HCEC 1CT (cell line): Measurements from ENCODE around the gene ENAM.
A peak's percentile ranks its signal among the peaks of the same experiment; 100 is the strongest.
"Not testable (repeated sequence)": the region's sequence is repeated elsewhere in the genome, so short reads cannot be mapped to it uniquely, and the experiment has no call there.

Experiments
- DNase-seq: peaks from one replicate; pipeline ENCODE4 v3.0.0-alpha.2; 2017

ENAM gene

DNA sequence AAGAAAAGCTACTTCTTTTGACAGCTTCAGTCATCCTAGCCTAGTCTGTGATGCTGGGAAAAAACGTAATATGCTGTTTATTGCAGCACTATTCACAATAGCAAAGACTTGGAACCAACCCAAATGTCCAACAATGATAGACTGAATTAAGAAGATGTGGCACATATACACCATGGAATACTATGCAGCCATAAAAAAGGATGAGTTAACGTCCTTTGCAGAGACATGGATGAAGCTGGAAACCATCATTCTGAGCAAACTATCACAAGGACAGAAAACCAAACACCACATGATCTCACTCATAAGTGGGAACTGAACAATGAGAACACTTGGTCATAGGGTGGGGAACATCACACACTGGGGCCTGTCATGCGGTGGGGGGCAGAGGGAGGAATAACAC, 53.6 kb downstream of the ENAM start:
- not testable (repeated sequence) for DNase-seq

DNA sequence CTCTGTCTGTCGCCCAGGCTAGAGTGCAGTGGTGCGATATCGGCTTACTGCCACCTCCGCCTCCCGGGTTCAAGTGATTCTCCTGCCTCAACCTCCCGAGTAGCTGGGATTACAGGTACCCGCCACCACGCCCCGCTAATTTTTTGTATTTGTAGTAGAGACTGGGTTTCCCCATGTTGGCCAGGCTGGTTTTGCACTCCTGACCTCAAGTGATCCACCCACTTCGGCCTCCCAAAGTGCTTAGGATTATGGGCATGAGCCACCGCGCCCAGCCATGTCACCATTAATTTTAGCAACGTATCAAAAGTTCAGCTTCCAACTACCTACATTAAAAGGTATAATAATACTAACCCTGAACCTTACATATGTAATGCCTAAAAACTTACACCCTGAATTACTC, 58.8 kb downstream of the ENAM start:
- no peak for DNase-seq

DNA sequence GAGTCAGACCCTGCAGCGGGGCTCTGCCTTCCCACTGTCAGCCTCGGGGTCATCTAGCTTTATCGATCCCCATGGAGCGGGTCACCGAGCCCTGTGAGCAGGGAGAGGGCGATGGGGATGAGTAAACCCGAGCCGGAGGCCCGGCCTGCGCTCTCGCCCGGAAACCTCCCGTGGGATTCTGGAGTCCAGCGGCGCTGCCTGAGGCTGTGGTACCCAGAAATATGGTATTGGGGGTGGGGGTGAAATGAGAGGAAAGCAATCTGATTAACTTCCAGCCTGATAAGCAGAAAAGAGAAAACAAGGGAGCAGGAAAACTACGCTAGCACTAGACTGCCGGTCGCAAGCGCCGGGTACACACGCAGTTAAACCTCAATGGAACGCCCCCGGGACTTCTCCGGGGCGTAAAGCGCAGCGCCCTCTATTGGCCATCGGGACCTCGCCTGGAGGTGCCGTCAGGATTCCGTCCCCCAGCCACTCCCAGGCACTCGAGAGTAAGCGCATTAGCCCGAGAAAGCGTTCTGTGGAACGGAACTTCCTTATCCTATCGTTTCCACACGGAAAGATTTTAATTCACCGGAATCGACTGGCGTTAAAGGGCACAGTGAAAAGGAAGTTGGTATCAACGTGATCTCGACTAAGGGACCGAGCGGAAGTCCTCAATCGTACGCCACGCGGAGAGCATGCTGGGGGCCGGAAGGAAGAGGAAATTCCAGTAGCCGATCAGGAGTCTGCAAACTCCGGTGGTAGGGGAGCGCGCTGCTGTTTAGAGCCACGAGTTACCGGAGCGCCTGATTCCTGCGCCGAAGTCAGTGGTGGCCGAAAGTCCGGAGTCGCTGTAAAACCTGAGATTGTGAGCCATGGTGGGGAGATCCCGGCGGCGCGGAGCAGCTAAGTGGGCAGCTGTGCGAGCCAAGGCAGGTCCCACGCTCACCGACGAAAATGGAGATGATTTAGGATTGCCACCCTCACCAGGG, 59.6 kb downstream of the ENAM start, which contains the start of gene UTP3:
UTP3 (plus strand) TSS at position 712 of the 974 bp plus-strand sequence; CDS start at position 858, 146 bp downstream.
- peak; percentile 91 for DNase-seq

DNA sequence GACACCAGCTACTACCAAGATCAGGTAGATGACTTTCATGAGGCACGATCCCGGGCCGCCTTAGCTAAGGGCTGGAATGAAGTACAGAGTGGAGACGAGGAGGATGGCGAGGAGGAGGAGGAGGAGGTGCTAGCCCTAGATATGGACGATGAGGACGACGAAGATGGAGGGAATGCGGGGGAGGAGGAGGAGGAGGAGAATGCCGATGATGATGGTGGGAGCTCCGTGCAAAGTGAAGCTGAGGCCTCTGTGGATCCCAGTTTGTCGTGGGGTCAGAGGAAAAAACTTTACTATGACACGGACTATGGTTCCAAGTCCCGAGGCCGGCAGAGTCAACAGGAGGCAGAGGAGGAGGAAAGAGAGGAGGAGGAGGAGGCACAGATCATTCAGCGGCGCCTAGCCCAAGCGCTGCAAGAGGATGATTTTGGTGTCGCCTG, 60.3 kb downstream of the ENAM start:
- no peak for DNase-seq

DNA sequence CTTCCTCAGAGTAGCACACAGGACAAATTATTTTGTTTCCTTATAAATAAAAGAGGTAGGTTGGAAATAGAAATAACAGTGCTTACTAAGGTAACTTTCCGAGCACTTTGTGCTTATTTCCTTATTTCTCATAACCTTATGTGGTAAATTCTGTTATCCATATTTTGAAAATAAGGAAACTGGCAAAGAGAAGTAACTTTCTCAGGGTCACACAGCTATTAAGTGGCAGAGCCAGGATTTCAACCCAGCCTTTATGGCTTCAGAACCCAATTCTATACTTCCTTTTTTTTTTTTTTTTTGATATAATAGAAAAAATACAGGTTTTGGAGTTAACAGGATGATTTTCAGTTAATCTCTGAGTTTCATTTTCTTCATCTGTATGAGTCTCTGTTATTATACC, 63.1 kb downstream of the ENAM start:
- DNase-seq, result no peak

DNA sequence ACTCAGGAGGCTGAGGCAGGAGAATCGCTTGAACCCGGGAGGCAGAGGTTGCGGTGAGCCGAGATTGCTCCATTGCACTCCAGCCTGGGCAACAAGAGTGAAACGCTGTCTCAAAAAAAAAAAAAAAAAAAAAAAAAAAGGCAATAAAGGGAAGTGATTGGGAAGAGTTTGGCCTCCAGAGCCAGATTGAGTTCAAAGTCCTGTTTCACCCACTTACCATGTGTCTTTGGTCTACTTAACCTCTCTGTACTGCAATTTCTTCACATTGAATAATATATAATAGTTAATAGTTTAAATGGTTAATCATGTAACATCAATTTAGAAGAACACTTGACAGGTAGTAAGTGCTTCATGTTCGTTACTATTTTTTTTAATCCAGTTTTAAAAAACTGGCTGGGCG, 66.1 kb downstream of the ENAM start:
- not testable (repeated sequence) for DNase-seq
